GM21360 (cell line): Measurements from ENCODE around the gene MRPL47.

Experiments used
- ATAC-seq: cut with Tn5 transposase; IDR thresholded peaks from one replicate; pipeline ENCODE4 v1.9.1; 2021; ENCODE audit warnings: mild to moderate bottlenecking, moderate library complexity; ENCODE audit not compliant: unreplicated experiment

MRPL47 gene

GRCh38 chr3:179599531-179599930 lies 4.9 kb downstream of the MRPL47 start:
- no peak for ATAC-seq

- no peak for ATAC-seq
These were observed 13.1 kb downstream of the MRPL47 start for GRCh38 chr3:179591313-179591712.

GRCh38 chr3:179590669-179591068 lies 13.8 kb downstream of the MRPL47 start:
- no peak for ATAC-seq

- peak; percentile 68 for ATAC-seq
These were observed 15.3 kb downstream of the MRPL47 start for GRCh38 chr3:179589143-179589542.

GRCh38 chr3:179580992-179581391 lies 23.4 kb downstream of the MRPL47 start:
- ATAC-seq, result no peak

- ATAC-seq, result no peak
These were observed 38.9 kb downstream of the MRPL47 start for GRCh38 chr3:179565496-179565895.

GRCh38 chr3:179563271-179563783 lies 41.1 kb downstream of the MRPL47 start:
- ATAC-seq, result peak; percentile 53

GRCh38 chr3:179562591-179563270 lies 41.7 kb downstream of the MRPL47 start, which contains the start of gene ACTL6A:
ACTL6A (plus strand) TSS chr3:179562926; CDS start chr3:179563093, 167 bp downstream.
- peak; percentile 94 for ATAC-seq

GRCh38 chr3:179560791-179561190 lies 43.6 kb downstream of the MRPL47 start:
- no peak for ATAC-seq

GRCh38 chr3:179558742-179559364 lies 45.6 kb downstream of the MRPL47 start:
- no peak for ATAC-seq

- ATAC-seq, result no peak
These were observed 52.9 kb downstream of the MRPL47 start for GRCh38 chr3:179551349-179552105.

- ATAC-seq, result no peak
These were observed 57.6 kb downstream of the MRPL47 start for GRCh38 chr3:179546814-179547241.

- no peak for ATAC-seq
These were observed 59.3 kb downstream of the MRPL47 start for GRCh38 chr3:179544981-179545645.

- ATAC-seq, result no peak
These were observed 62.1 kb downstream of the MRPL47 start for GRCh38 chr3:179542375-179542774.

GRCh38 chr3:179541596-179541995 lies 62.8 kb downstream of the MRPL47 start:
- ATAC-seq, result no peak

GRCh38 chr3:179541094-179541493 lies 63.3 kb downstream of the MRPL47 start:
- no peak for ATAC-seq
